Activated naive CD8-positive, alpha-beta T cell treated with anti-CD3 and anti-CD28 coated beads, Interleukin-2, amount 10 ng/mL, durations not matched to agents 7 days and 5 days (primary cell): ENCODE results near the gene XRCC1. TPM values are rescaled to one million over a fixed set of nuclear protein-coding genes. Genes with fewer than 3 reads are reported as not detected.
"Not testable (repeated sequence)": the region's sequence is repeated elsewhere in the genome, so short reads cannot be mapped to it uniquely, and the experiment has no call there.

Experiments
- ATAC-seq: fragments of 150-1000 bp; cut with Tn5 transposase; one replicate; pipeline ENCODE4 v1.10.0; 2021; ENCODE audit warnings: low read depth, moderate library complexity
- POLR2A ChIA-PET: fragments of 350-600 bp; sonication (Branson Sonifier 250); formaldehyde crosslinking; loops from one replicate; lab custom pipeline; 2021; ENCODE audit warnings: antibody characterized with exemption; lab: Charles Lee
- DNase-seq: peaks from one replicate; pipeline ENCODE4 v3.0.0; 2021
- H3K27ac Mint-ChIP-seq: one replicate; pipeline ENCODE4 v1.8.0; 2022; ENCODE audit warnings: mild to moderate bottlenecking, mixed read lengths
- H3K27me3 Mint-ChIP-seq: one replicate; pipeline ENCODE4 v1.8.0; 2022; ENCODE audit warnings: mild to moderate bottlenecking, moderate library complexity, mixed read lengths
- H3K36me3 Mint-ChIP-seq: one replicate; pipeline ENCODE4 v1.8.0; 2021; ENCODE audit warnings: mild to moderate bottlenecking, mixed read lengths
- H3K4me1 Mint-ChIP-seq: one replicate; pipeline ENCODE4 v1.8.0; 2021; ENCODE audit warnings: mixed read lengths
- H3K4me3 Mint-ChIP-seq: one replicate; pipeline ENCODE4 v1.8.0; 2022; ENCODE audit warnings: mild to moderate bottlenecking, moderate library complexity, mixed read lengths
- H3K9me3 Mint-ChIP-seq: one replicate; pipeline ENCODE4 v1.8.0; 2021; ENCODE audit warnings: mixed read lengths
- total RNA-seq, 2 experiments: library from RNA; stranded (reverse); gene quantifications; one replicate each; pipeline ENCODE4 v1.2.3, GENCODE V29; 2021

Gene XRCC1
- total RNA-seq, 2 experiments from 2014 or later: 40.0 to 43.2 TPM

DNA sequence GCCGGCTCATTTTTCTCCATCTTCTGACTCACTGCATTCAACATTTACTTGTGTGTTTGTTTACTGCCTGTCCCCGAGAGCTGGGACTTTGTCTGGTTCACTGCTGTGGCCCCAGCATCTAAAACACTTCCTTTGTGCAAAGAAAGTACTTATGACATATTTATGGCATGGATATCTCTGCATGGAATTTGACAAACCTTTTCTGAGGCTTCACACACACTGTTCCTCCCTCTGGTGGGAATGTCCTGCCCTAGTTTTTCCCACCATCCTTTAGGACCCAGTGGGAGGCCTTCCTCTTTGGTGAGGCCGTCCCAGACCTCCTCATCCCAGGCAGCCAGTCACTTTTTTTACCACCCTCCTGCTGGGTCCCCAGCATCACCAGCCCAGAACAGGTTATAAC is 35.2 kb upstream of the XRCC1 start:
- ATAC-seq: no peak
- Mint-ChIP-seq H3K36me3 (peaks cover 6% of the 10 kb centered on the region), H3K27ac (peak overlapping the region; percentile 31), H3K4me1 (peaks cover 4% of the 10 kb centered on the region), H3K4me3 (no peak overlapping the region), H3K9me3 (no peaks in the 10 kb centered on the region), H3K27me3 (no peaks in the 10 kb centered on the region)
- DNase-seq: no peak
- POLR2A ChIA-PET: no interaction called here

GRCh38 chr19:43609872-43610271 is 34.5 kb upstream of the XRCC1 start:
- Mint-ChIP-seq H3K9me3 (no peaks in the 10 kb centered on the region), H3K27me3 (no peaks in the 10 kb centered on the region), H3K4me3 (no peak overlapping the region), H3K36me3 (peaks cover 6% of the 10 kb centered on the region), H3K27ac (no peak overlapping the region), H3K4me1 (peaks cover 4% of the 10 kb centered on the region)
- no peak for DNase-seq
- no peak for ATAC-seq
- POLR2A ChIA-PET: interaction anchor here (0.6 to 0.7 kb wide), 2 partner anchors 18 to 24 kb away, joined by 3 to 6 read pairs; no protein-coding TSS in a partner anchor

DNA sequence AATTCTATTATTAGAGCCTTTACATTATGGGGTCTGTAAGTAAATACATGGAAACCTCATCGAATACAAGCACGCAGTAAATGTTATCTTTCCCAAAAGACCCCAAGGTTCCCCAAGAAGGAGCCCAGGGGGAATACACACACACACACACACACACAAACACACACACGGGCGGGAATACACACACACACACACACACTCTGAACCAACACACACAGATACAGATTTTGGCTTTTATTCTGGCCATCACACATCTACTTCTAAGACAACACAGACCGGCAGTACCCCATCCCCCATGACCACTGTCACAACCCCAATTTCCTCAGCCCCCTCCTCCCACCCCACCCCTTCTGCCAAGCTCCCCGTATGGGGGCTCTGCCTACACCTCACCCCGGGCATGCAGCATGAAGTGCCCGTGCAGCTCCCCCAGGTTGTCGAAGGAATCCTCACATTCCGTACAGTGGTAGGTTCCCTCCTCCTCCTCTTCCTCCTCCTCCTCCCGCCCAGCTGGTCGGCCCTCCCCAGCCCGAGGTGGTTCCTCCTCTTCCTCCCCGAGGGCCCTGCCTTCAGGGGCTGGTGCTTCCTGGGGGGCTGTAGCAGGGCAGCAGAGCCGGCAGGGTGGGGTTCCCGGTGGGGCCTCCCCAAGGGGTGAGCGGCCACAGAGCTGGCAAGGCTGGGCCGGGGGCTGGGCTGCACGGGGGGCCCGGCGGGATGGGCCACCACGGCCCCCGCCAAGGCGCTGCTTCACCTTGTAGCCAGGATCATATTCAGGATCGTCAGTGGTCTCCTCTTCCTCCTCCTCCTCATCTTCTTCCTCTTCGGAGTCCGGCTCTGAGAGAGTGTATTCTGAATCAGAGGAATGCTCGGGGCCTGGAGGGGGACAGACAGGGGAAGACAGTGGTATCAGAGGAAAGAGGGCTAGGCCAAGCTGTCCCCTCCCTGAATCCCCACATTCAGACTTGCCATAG is 32.2 kb upstream of the XRCC1 start:
- peak overlapping the region; percentile 76 for H3K27ac Mint-ChIP-seq

GRCh38 chr19:43606569-43607229 is 31.4 kb upstream of the XRCC1 start:
- peaks cover 4% of the 10 kb centered on the region for H3K4me1 Mint-ChIP-seq
- H3K9me3 Mint-ChIP-seq: no peaks in the 10 kb centered on the region
- no peaks in the 10 kb centered on the region for H3K36me3 Mint-ChIP-seq
- POLR2A ChIA-PET: no interaction called here
- no peaks in the 10 kb centered on the region for H3K27me3 Mint-ChIP-seq
- peak overlapping the region; percentile 11 for H3K27ac Mint-ChIP-seq
- DNase-seq: no peak
- H3K4me3 Mint-ChIP-seq: peak overlapping the region; percentile 53
- ATAC-seq: no peak

More for the DNA sequence above, 32.2 kb upstream of the XRCC1 start:
- no peak for DNase-seq
- Mint-ChIP-seq H3K4me1 (peaks cover 4% of the 10 kb centered on the region), H3K36me3 (peaks cover 4% of the 10 kb centered on the region), H3K4me3 (peak overlapping the region; percentile 53), H3K27me3 (no peaks in the 10 kb centered on the region), H3K9me3 (no peaks in the 10 kb centered on the region)
- ATAC-seq: peak; percentile 36
- POLR2A ChIA-PET: no interaction called here

- H3K4me1 Mint-ChIP-seq: peaks cover 4% of the 10 kb centered on the region
- H3K27me3 Mint-ChIP-seq: no peaks in the 10 kb centered on the region
- ATAC-seq (no peak), DNase-seq (no peak)
- H3K9me3 Mint-ChIP-seq: no peaks in the 10 kb centered on the region
- no peak overlapping the region for H3K27ac Mint-ChIP-seq
- POLR2A ChIA-PET: interaction anchor here (0.6 kb wide), 1 partner anchor 147 kb away, joined by 6 read pairs; no protein-coding TSS in a partner anchor
- H3K4me3 Mint-ChIP-seq: no peak overlapping the region
- no peaks in the 10 kb centered on the region for H3K36me3 Mint-ChIP-seq
Measured at GRCh38 chr19:43605875-43606568, 30.7 kb upstream of the XRCC1 start.

DNA sequence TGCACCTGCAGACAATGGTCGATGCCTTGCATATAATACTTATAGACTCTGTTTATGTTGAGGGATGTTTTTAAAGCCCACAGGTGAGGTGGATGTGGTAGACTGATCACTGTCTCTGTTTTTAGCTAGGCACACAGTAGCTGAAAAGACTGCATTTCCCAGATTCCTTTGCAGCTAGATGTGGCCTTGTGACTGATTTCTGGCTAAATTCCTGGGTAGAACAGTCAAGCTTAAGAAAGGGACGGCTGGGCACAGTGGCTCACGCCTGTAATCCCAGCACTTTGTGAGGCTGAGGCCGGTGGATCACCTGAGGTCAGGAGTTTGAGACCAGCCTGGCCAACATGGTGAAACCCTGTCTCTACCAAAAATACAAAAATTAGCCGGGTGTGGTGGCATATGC is 25.0 kb upstream of the XRCC1 start:
- H3K27ac Mint-ChIP-seq, H3K4me3 Mint-ChIP-seq, POLR2A ChIA-PET, H3K27me3 Mint-ChIP-seq, H3K9me3 Mint-ChIP-seq, ATAC-seq, H3K36me3 Mint-ChIP-seq, DNase-seq: not testable (repeated sequence)
- H3K4me1 Mint-ChIP-seq: peaks cover 25% of the 10 kb centered on the region

DNA sequence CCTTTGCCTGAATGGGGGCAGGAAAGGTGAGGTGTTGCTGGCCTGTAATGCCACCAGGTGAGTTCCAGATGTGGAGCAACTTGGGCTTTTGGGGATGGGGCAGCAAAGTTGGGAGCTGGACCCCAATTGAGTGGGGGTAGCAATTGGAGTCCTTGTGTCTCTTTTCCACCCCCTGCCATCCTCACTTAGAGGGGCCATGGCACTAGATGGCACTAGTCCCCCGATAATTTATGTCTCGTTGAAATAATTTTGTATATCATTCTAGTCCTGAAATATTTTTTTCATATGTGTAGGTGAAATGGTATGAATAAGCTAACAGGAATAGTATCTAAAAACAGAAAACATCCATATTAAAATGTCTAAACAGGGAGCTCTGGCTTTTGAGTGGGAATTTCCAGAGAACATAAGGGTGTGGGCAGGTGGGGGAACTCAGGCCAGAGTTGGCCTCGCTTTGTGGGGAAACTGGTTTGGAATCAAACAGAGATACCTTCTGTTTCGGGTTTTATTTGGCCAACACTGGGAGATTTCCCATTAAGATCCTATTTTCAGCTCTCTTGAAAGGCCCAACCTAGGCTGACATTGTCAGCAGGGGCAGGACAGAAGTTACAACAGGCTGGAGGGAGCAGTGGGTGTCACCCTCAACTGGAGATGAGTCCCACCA is 24.4 kb upstream of the XRCC1 start:
- POLR2A ChIA-PET: no interaction called here
- peaks cover 26% of the 10 kb centered on the region for H3K4me1 Mint-ChIP-seq
- H3K27me3 Mint-ChIP-seq: no peaks in the 10 kb centered on the region
- H3K4me3 Mint-ChIP-seq: no peak overlapping the region
- H3K36me3 Mint-ChIP-seq: no peaks in the 10 kb centered on the region
- no peak overlapping the region for H3K27ac Mint-ChIP-seq
- DNase-seq (no peak), ATAC-seq (no peak)
- H3K9me3 Mint-ChIP-seq: no peaks in the 10 kb centered on the region

GRCh38 chr19:43598445-43599240 is 23.3 kb upstream of the XRCC1 start:
- no peaks in the 10 kb centered on the region for H3K9me3 Mint-ChIP-seq
- no peak overlapping the region for H3K27ac Mint-ChIP-seq
- H3K36me3 Mint-ChIP-seq: no peaks in the 10 kb centered on the region
- H3K4me1 Mint-ChIP-seq: peaks cover 30% of the 10 kb centered on the region
- no peak for DNase-seq
- no peaks in the 10 kb centered on the region for H3K27me3 Mint-ChIP-seq
- POLR2A ChIA-PET: no interaction called here
- ATAC-seq: no peak
- H3K4me3 Mint-ChIP-seq: no peak overlapping the region

- Mint-ChIP-seq H3K9me3 (no peaks in the 10 kb centered on the region), H3K27ac (peak overlapping the region; percentile 97), H3K4me1 (peaks cover 33% of the 10 kb centered on the region), H3K27me3 (no peaks in the 10 kb centered on the region), H3K4me3 (peak overlapping the region; percentile 94), H3K36me3 (peaks cover 2% of the 10 kb centered on the region)
- ATAC-seq: no peak
- no peak for DNase-seq
- POLR2A ChIA-PET: interaction anchor here (0.6 to 4.4 kb wide), 3 partner anchors 20 to 42 kb away, joined by 5 to 45 read pairs (median 30); partner anchors contain the start of genes PINLYP and XRCC1
Measured at GRCh38 chr19:43597876-43598275, 22.5 kb upstream of the XRCC1 start.

GRCh38 chr19:43596842-43597461 is 21.6 kb upstream of the XRCC1 start:
- Mint-ChIP-seq H3K4me1 (peaks cover 33% of the 10 kb centered on the region), H3K27ac (peak overlapping the region; percentile 97), H3K4me3 (peak overlapping the region; percentile 94), H3K9me3 (no peaks in the 10 kb centered on the region), H3K36me3 (peaks cover 2% of the 10 kb centered on the region), H3K27me3 (no peaks in the 10 kb centered on the region)
- DNase-seq (no peak), ATAC-seq (no peak)
- POLR2A ChIA-PET: interaction anchor here (0.6 to 4.4 kb wide), 9 partner anchors 20 to 157 kb away, joined by 4 to 45 read pairs (median 6); partner anchors contain the start of genes PINLYP, SMG9, XRCC1 and ZNF428

DNA sequence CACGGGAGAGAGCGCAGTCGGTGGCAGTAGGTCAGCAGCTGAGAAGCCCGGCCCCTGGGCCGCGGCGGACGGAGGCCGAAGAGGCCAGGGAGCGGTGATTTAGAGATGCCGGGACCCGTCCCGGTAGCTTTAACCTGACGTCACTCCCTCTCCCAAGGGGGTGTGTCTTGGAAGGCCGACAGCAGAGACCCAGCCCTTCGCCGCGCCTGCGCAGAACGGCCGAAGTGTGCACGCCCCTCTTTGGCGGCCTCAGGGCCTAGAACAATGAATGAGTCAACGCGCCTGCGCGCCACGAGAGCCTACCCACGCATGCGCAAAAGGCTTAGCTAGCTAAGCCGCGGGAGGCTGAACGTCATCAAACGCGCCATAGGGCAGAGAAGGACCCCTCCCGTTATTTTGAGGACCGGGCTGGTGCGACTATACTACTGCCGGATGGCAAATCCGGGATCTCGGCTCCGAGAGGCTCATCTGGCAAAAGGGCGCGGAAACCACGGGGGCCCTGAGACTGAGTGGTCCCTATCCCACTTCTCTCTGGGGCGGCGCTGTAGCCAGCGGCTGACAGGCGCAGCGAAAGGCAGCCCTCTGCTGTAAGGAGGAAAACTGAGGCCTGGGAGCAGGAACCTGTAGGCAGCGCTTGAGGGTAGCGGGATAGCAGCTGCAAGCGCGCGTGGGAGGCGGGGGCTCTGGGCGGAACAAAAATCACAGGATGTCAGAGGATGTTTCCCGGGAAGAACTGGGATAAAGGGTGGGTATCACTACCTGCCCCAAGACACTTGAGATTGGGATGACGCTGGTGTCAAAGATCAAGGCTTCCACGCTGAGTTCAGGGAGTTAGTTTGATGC is 20.9 kb upstream of the XRCC1 start, which contains the start of the genes IRGQ and ZNF576:
TSS of gene IRGQ (minus strand) at position 136 of the 843 bp plus-strand sequence. CDS start 796 bp downstream, outside the sequence.
TSS of gene ZNF576 (plus strand) at position 597 of the 843 bp plus-strand sequence. CDS start 514 bp downstream, outside the sequence.
- ATAC-seq: peak; percentile 86
- Mint-ChIP-seq H3K4me3 (peak within 1 kb of the TSS; percentile 94), H3K4me1 (peaks cover 33% of the 10 kb centered on the region), H3K9me3 (no peaks in the 10 kb centered on the region), H3K27me3 (no peaks in the 10 kb centered on the region), H3K36me3 (peaks cover 2% of the 10 kb centered on the region), H3K27ac (peak within 1 kb of the TSS; percentile 97)
- POLR2A ChIA-PET: interaction anchor here (0.6 to 4.4 kb wide), 12 partner anchors 16 to 158 kb away, joined by 3 to 45 read pairs (median 8); partner anchors contain the start of genes PINLYP, SMG9, XRCC1 and ZNF428
- DNase-seq: peak; percentile 100
